Stimulated activated CD4-positive, alpha-beta T cell treated with anti-CD3 and anti-CD28 coated beads, Interleukin-12 subunit alpha, Interleukin-12 subunit beta, amount 100 ng/mL, for 4 hours (primary cell): ENCODE measurements around the gene MPST.
"Not testable (repeated sequence)": the region's sequence is repeated elsewhere in the genome, so short reads cannot be mapped to it uniquely, and the experiment has no call there.

Experiments
- DNase-seq: peaks from one replicate; pipeline ENCODE4 v3.0.0-alpha.2; 2020

MPST gene

DNA sequence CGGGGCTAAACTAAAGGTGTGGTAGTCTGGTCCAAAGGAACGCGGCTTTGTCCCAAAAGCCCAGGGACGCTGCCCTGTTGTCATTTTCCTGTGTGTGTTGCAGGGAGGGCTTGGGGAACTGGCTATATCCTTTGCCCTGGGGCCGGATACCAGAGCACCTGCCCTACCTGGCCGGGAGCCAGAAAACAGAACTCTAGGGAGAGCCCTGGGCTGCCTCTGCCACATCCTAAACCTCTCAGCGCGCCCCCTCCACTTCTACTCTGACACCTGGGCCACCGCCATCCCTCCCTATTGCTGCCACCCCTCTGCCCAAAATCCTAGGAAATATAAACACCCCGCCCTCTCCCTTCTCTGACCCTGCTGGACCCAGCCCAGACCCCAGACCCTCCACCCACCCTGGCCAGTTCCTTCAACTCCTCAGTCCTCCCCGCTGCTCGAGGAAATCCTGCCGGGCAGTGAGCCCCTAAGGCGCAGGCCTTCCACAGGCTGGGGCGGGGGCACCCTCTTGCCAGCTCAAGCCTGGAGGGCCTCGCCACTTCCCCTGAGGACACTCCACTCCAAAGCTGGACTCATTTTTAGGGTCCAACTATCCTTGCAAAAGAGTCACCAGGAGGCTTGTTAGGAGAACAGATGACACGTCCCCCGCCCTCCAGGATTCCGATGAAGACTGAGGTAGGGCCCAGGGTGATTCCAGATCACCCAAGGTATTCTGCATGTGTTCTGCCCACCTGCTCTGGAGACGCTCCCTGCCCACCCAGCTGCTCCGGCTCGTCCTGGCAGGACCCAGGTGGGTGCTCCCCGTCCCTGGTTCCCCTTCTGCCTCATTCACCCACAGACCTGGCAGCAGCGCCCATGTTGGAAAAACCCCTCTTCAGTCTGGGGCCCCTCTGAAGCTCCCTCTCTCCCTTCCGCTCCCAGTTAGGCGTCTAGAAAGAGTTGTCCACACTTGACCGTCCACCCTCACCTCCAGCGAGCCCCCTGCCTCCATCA is 44.2 kb downstream of the MPST start:
- no peak for DNase-seq

DNA sequence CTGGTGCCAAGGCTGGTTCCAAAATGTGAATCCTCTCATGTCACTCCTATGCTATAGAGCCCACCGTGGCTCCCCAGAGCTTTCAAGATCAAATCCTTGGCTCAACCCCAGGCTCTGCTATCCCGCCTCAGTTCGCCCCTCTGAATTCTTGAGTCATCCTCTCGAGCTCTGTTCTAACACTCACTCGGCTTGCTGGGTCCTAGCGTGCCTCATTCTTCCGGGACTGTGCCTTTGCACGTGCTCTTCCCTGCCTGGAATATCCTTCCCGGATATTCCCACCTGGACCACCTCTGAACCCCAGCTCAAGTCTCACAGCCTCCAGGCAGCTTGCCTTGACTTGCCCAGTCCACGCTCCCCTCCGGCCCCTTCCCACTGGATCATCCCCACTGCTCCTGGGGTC is 45.0 kb downstream of the MPST start:
- no peak for DNase-seq

DNA sequence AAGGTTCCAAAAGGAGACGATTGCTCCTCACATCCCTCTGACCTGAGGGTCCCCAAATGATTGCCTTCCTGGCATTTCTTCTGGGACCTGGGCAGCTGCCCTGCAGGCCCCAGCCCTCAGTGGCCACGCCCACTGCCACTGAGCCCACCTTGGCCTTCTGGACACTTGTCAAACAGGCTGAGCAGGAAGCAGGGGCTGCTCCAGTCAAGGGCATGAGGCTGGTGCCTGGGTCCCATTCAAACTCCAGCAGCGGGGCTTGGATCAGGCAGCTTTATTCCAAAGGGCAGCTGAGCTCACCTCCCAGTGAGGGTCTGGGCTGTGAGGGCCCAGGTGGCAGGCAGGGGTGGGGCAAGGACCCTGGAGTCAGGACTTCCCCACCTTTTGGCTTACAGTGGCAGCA is 45.6 kb downstream of the MPST start:
- no peak for DNase-seq

DNA sequence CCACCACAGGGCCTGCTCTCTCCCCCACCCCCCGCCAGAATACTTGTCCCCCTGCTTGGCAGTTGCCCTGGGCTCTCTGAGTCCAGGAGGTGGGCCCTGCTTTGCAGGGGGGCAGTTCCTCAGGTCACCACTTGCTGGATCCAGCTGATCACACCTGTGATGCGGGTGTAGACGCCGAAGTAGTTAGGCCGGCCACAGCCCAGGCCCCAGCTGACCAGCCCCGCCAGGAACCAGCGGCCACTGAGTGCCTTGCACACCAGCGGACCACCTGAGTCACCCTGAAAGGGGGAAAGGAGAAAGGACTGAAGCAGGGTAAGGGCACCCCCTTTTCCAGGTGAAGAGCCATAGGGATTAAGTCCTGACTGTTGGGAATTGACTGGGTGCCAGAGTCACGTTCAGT is 46.4 kb downstream of the MPST start:
- DNase-seq: no peak

DNA sequence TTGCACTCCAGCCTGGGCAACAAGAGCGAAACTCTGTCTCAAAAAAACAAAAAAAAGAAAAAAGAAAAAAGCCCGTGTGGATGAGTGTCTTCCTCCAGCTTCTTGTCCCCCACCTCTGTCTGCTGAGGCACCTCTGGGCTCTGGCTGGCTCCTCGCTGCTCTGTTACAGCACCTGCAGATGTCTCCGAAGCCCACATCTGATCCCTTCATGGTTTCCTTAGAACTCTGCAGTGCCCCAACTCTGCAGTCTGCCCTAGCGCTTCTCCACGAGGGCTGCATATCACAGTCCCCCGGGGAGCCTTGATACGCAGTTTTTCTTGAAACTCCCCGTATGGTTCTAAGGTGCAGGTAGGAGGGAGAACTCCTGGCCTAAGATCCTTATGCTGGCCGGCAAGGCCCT is 47.9 kb downstream of the MPST start:
- DNase-seq: no peak

DNA sequence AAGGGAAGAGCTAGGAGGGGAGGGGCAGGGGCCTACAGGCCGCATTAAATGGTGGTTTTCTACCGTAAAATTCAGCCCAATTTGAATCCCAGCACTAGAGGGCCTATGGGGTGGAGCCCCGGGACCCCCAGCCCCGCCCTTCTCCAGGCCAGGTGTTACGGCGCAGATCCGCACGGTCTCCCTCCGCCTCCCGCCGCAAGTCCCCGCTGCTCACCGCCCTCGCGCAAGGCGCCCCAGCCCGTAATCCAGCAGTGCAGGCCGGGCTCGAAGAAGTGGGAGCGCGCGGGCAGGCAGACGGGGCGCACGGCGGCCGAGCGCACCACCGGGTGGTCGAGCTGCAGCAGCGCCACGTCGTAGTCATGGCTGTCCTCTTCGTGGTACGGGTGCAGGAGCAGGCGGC is 49.3 kb downstream of the MPST start:
- no peak for DNase-seq

DNA sequence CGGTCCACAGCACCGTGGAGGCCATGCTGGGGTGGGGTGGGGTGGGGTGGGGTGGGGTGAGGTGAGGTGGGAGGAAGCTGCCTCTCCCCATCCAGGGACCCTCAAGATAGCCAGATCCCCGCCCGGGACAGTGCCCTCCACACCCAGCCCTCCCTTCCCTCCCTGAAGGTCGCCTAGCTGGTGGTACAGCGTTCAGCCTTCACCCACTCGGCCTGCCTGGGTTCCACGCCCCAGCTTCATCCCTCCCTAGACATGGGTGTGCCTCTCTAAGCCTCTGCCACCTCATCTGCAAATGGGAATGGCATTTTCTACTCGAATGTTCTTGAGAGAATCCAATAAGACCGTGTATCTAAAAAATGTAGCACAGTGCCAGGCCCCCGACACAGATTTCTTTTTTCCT is 49.8 kb downstream of the MPST start:
- DNase-seq: no peak

DNA sequence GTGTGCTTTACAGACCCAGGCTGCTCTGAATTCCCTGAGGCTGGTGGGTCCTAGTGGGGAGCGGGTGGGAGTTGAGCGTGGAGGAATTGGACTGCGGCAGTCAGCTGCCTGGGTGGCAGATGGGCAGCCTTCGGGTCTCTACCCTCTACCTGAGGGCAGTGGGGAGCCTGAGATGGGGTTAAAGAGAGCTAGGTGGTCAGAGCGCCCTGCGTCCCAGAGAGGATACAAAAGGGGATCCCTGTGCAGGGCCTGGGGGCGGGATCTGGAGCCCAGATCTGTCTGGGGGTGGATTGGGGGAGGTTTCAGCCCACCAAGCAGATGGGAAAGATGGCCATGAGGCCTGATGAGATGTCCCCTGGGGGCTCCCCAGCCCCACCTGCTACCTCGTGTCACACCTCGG is 50.2 kb downstream of the MPST start:
- no peak for DNase-seq

DNA sequence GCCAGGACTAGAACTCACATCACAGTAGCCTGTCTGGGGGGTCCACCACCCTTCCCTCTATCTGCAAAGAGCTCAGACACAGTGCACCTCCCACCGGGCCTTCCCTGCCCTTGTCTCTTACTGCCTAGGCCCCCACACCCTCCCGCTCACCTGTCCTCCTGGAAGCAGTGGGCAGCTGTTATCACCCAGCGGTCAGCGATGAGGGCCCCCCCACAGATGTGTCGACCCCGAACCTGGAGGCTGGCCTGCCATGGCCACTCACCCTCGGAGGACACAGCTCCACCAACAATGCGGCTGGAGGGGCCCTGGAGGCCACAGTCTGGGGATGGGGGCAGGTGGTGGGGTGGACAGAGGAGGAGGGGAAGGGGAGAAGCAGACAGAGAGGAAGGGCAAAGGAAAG is 50.8 kb downstream of the MPST start:
- DNase-seq: no peak

DNA sequence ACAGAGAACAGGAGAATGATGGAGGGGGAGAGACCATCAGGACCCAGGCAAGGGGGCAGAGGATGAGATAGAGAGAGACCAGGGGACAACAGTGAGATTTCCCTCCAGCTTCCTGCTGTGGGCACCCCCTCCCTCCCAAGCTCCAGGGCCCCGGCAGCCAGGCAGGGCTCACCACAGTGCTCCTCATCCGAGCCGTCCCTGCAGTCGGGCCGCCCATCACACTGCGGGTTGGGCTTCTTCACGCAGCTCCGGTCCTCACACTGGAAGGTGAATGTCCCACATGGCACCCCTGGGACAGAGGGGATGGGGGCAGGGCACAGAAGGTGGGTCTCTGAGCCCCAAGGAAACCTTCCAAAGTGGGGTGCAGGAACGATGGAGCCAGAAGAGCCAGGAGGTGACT is 51.2 kb downstream of the MPST start:
- DNase-seq: no peak

DNA sequence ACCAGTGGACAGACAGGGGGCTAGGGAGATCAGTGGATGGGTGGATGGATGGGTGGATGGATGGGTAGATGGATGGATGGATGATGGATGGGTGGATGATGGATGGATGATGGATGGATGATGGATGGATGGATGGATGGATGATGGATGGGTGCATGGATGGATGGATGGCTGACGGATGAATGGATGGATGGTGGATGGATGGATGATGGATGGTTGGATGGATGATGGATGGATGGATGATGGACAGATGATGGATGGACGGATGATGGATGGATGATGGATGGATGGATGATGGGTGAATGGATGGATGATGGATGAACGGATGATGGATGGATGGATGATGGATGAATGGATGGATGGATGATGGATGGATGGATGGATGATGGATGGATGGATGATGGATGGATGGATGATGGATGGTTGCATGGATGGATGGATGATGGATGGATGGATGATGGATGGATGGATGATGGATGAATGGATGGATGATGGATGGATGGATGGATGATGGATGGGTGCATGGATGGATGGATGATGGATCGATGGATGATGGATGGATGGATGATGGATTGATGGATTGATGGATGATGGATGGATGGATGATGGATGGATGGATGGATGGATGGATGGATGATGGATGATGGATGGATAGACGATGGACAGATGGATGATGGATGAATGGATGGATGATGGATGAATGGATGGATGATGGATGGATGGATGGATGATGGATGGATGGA is 52.5 kb downstream of the MPST start:
- not testable (repeated sequence) for DNase-seq

DNA sequence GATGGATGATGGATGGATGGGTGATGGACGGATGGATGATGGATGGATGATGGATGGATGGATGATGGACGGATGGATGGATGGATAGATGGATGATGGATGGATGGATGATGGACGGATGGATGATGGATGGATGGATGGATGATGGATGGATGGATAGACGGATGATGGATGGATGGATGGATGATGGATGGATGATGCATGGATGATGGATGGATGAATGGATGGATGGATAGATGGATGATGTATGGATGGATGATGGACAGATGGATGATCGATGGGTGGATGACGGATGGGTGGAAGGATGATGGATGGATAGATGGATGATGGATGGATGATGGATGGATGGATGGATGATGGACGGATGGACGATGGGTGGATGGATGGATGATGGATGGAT is 53.1 kb downstream of the MPST start:
- no peak for DNase-seq

DNA sequence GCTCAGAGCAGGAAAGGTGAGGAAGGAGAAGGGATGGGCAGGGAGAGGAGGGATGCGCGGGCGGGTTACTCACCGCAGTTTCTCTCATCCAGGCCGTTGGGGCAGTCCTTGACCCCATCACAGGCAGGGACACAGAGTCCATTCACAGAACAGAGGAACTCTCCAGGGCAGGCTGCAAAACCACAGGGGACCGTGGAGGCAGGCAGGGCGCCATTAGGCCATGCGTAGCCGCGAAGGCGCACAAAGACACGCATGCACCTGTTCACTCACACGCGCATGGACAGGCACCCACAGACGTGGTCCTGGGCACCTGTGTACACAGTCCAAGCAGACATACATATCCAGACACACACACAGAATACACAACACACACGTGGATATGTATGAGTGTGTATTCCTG is 55.0 kb downstream of the MPST start:
- no peak for DNase-seq

DNA sequence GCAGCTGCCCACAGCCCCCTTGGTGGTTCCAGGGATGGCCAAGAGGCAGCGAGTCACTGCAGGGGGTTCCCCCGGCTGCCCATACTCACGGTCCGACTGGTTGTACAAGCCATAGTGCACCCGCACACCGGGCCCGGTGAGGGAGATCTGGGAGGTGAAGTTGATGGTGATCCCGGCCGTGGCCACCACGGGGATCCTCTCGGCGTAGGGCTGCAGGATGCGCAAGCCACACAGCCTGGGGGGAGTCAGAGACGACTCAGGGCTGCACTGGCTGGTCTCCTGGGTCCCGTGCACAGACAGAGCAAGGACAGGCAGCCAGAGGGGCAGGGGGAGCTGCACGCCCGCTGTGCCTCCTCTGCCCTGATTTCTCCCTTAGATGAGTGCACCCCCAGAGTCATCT is 55.5 kb downstream of the MPST start:
- DNase-seq: no peak

DNA sequence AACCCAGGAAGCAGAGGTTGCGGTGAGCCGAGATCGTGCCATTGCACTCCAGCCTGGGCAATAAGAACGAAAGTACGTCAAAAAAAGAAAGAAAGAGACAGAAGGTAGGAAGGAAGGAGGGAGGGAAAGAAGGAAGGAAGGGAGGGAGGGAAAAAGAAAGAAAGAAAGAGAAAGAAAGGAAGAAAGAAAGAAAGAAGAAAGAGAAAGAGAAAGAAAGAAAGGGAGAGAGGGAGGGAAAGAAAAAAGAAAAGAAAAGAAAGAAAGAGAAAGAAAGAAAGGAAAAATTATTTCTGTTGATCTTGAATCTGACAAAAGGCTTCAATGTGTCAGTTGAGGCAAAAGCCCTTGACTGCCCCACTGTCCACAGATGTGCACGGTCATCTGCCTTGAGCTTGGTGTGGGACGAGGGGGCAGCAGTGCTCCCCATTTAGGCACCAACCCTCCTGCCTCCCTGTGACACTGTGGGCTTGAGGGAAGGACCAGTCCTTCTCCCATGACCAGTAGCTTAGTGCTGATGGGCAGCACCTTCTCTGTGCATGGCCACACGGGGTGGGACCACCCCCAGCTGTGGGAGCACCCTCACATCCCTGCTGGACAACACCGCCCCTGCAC is 56.4 kb downstream of the MPST start:
- DNase-seq: no peak

DNA sequence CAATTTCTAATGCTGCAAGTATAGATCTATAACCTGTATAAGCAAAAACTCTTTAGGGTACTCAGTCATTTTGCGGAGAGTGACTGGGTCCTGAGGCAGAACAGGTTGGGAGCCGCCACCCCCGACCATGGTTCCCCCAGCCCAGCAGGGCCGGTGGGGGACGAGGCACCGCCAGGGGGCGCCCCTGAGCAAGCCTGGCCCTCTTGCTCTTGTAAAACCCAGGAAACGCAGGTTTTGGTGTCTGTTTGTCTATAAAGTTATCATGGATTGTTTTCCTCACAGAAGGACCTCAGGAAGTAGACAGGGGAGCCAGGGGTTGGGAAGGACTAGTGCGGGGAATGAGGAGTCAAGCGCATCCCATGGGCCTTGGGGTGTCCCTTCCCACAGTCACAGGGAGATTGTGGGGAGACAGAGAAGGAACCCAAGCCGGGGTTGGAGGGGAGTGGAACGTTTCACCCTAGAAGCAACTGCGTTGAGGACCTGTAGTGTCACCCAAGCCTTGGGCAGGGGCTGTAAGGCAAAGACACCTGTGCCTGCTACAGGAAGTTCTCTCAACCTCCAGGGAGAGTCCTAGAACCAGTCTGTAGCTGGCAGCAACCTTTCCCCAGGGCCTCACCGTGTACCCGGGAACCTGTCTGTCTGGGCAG is 58.4 kb downstream of the MPST start:
- peak; percentile 90 for DNase-seq

DNA sequence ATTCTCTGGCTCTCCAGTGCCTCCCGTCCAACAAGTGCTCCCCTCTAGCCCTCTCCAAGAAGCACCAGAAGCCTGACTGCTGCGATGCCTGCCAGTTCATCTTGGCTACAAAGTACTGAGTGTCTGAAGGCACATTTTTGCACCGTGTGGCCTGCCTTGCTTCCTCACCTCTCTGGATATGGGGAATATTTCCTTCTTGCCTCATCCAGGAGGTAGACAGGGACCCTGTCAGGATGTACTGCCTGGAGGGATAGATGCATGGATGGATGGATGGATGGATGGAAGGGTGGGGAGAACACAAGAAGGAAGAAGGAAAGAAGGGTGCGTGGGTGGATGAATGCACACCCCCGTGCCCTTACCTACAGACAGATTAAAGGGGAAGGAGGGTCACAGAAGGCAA is 59.6 kb downstream of the MPST start:
- no peak for DNase-seq
